PC-3 (cell line): ENCODE measurements around the gene TMEM39A.

Experiments
- CTCF ChIP-seq: fragments of 300-600 bp; sonication (generic); conservative IDR thresholded peaks from 2 replicates; pipeline ENCODE4 v1.5.1; 2017; ENCODE audit warnings: antibody characterized with exemption, low read depth, mild to moderate bottlenecking, low read length
- EZH2 ChIP-seq: fragments of 300-600 bp; sonication (generic); IDR thresholded peaks from one replicate; pipeline ENCODE4 v1.6.1; 2017; ENCODE audit warnings: antibody characterized with exemption, mild to moderate bottlenecking, low read length; ENCODE audit not compliant: unreplicated experiment
- EZH2phosphoT487 ChIP-seq: fragments of 300-600 bp; sonication (generic); IDR thresholded peaks from 2 replicates; pipeline ENCODE4 v1.6.1; 2018; ENCODE audit warnings: mild to moderate bottlenecking, antibody characterized with exemption, low read length, borderline replicate concordance

GRCh38 chr3:119418641-119419040, 44.8 kb downstream of the TMEM39A start:
- TF ChIP-seq CTCF (no peak), EZH2 (no peak), EZH2phosphoT487 (no peak)
